ENCODE measurements around the gene NTSR1. TPM values are rescaled to one million over a fixed set of nuclear protein-coding genes. Genes with fewer than 3 reads are reported as not detected.

NTSR1 gene
- total RNA-seq, 1 donor from 2014 or later = 0.24 TPM

GRCh38 chr20:62782149-62782892, 73.7 kb downstream of the NTSR1 start:
- H3K27ac Mint-ChIP-seq = no peak overlapping the region
- H3K36me3 Mint-ChIP-seq = no peaks in the 10 kb centered on the region
- H3K4me1 Mint-ChIP-seq (ENCODE audit: unreplicated experiment) = peaks cover 16% of the 10 kb centered on the region
- H3K27me3 Mint-ChIP-seq = no peaks in the 10 kb centered on the region
- no peaks in the 10 kb centered on the region for H3K9me3 Mint-ChIP-seq
- no peak for DNase-seq (ENCODE audit: extremely low spot score, unreplicated experiment)
- TF ChIP-seq CTCF (conservative IDR thresholded peaks at IDR 0.05) = no peak
- H3K4me3 Mint-ChIP-seq = no peak overlapping the region

- Mint-ChIP-seq H3K36me3 (no peaks in the 10 kb centered on the region), H3K27ac (no peak overlapping the region), H3K27me3 (peaks cover 3% of the 10 kb centered on the region), H3K9me3 (no peaks in the 10 kb centered on the region), H3K4me3 (no peak overlapping the region), H3K4me1 (ENCODE audit: unreplicated experiment) (peaks cover 22% of the 10 kb centered on the region)
- TF ChIP-seq CTCF (conservative IDR thresholded peaks at IDR 0.05) = no peak
- DNase-seq (ENCODE audit: extremely low spot score, unreplicated experiment) = no peak
These were observed 74.2 kb downstream of the NTSR1 start for GRCh38 chr20:62782893-62783278.

GRCh38 chr20:62784497-62784896, 75.9 kb downstream of the NTSR1 start:
- no peak overlapping the region for H3K4me3 Mint-ChIP-seq
- no peaks in the 10 kb centered on the region for H3K36me3 Mint-ChIP-seq
- no peak for DNase-seq (ENCODE audit: extremely low spot score, unreplicated experiment)
- peaks cover 22% of the 10 kb centered on the region for H3K4me1 Mint-ChIP-seq (ENCODE audit: unreplicated experiment)
- no peaks in the 10 kb centered on the region for H3K9me3 Mint-ChIP-seq
- no peak for TF ChIP-seq CTCF (conservative IDR thresholded peaks at IDR 0.05)
- peaks cover 3% of the 10 kb centered on the region for H3K27me3 Mint-ChIP-seq
- H3K27ac Mint-ChIP-seq = no peak overlapping the region

- H3K36me3 Mint-ChIP-seq = no peaks in the 10 kb centered on the region
- H3K4me1 Mint-ChIP-seq (ENCODE audit: unreplicated experiment) = peaks cover 22% of the 10 kb centered on the region
- H3K9me3 Mint-ChIP-seq = no peaks in the 10 kb centered on the region
- no peak for TF ChIP-seq CTCF (conservative IDR thresholded peaks at IDR 0.05)
- no peak overlapping the region for H3K27ac Mint-ChIP-seq
- peaks cover 3% of the 10 kb centered on the region for H3K27me3 Mint-ChIP-seq
- H3K4me3 Mint-ChIP-seq = no peak overlapping the region
- DNase-seq (ENCODE audit: extremely low spot score, unreplicated experiment) = no peak
These were observed 76.8 kb downstream of the NTSR1 start for GRCh38 chr20:62785393-62785792.

- Mint-ChIP-seq H3K4me1 (ENCODE audit: unreplicated experiment) (peaks cover 23% of the 10 kb centered on the region), H3K36me3 (no peaks in the 10 kb centered on the region), H3K9me3 (no peaks in the 10 kb centered on the region), H3K4me3 (no peak overlapping the region), H3K27ac (no peak overlapping the region), H3K27me3 (peaks cover 3% of the 10 kb centered on the region)
- DNase-seq (ENCODE audit: extremely low spot score, unreplicated experiment) = no peak
- TF ChIP-seq CTCF (conservative IDR thresholded peaks at IDR 0.05) = no peak
These were observed 77.5 kb downstream of the NTSR1 start for GRCh38 chr20:62786157-62786556.

Measured in type B pancreatic cell (in vitro differentiated cells).